Activated CD8-positive, alpha-beta memory T cell treated with anti-CD3 and anti-CD28 coated beads, Interleukin-2, amount 50 U/mL, for 4 hours (primary cell): Measurements from ENCODE around the gene RINT1.

ENCODE experiments used
- DNase-seq: peaks from one replicate; pipeline ENCODE4 v3.0.0-alpha.2; 2020

The RINT1 gene

DNA sequence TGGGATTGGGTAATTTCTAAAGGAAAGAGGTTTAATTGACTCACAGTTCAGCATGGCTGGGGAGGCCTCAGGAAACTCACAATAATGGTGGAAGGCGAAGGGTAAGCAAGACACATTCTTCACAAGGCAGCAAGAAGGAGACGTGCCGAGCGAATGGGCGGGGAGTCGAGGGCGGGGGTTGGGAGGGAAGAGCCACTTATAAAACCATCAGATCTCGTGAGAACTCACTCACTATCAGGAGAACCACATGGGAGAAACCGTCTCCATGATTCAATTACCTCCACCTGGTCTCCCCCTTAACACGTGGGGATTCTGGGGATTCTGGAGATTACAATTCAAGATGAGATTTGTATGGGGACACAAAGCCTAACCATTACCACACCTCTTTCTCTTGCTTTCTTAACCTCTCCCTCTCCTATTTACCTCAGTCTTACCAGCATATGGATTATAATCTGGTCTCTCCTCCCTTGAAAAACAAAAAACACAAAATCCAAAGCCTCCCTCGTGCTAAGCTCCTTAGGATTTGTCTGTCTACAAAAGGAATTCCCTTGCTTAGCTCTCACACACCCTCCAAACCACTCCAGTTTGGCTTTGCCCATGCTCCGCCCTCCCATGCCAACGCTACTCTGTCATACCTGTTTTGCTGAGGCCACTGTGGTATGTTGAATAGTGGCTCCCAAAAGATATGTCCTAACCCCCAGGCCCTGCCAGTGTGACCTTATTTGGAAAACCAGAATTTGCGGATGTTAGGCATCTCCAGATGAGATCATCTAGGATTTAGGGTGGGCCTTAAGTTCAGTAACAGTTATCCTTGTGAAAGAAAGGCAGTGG, 68.9 kb downstream of the RINT1 start:
- no peak for DNase-seq

DNA sequence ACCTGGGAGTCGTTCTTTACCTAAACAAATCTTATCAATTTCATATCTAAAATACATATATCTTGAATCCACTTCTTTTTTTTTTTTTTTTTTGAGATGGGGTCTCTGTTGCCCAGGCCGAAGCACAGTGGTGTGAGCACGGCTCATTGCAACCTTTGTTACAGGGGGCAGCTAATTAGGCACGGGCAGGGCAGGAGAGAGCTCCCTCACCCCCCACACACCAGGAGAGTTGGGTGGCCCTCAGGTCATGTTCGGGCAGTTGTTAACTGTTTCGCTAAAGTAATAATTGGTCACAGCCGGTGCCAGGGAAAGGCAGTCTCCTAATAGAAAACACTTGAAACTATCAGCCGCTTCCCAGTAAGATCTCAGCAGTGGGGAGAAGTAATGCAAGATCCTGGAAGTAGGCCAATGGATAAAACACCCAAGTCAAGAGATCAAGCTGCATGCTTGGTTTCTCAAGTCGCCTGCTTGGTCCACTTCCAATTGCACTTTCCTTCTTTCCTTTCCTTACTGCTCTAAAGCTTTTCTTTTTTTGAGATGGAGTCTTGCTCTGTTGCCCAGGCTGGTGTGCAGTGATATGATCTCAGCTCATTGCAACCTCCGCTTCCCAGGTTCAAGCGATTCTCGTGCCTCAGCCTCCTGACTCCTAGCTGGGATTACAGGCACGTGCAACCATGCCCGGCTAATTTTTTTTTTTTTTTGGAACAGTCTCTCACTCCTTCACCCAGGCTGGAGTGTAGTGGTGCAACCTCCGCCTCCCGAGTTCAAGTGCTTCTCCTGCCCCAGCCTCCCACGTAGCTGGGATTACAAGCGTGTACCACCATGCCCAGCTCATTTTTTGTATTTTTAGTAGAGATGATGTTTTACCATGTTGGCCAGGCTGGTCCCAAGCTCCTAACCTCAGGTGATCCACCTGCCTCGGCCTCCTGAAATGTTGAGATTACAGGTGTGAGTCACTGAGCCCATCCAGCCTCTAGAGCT, 70.6 kb downstream of the RINT1 start:
- no peak for DNase-seq

DNA sequence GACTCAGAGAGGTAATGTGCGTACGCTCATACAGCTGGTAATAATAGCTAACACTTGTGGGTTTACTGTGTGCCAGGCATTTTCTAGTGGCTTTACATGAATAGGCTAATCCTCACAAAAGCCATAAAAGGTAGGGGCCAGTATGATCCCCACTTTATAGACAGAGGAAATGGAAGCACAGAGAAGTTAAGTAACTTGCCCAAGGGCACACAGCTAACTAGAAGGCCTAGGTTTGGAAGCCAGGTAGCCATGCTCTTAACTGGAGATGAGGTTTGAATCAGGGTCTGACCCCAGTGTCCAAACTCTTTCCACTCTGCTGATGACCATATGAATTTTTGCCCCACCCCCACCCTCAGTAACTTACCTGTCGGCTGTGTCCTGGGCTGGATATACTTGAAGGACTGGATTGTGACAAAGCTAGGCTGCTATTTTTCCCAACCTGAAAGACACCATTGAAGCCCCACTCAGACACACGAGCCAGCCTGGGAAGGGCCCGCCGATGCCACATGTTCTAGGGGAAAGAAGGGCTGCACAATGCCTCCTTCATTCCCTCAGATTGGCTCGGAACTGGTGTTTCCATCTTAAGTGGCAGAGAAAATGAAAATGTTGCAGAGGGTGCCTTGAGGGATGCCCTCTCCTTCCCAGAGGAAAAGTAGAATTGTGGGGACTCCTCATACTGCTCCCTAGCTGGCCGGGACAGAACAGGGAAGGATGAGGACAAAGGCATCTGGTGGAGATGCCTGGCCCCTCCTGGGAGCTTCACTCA, 78.3 kb downstream of the RINT1 start:
- no peak for DNase-seq

DNA sequence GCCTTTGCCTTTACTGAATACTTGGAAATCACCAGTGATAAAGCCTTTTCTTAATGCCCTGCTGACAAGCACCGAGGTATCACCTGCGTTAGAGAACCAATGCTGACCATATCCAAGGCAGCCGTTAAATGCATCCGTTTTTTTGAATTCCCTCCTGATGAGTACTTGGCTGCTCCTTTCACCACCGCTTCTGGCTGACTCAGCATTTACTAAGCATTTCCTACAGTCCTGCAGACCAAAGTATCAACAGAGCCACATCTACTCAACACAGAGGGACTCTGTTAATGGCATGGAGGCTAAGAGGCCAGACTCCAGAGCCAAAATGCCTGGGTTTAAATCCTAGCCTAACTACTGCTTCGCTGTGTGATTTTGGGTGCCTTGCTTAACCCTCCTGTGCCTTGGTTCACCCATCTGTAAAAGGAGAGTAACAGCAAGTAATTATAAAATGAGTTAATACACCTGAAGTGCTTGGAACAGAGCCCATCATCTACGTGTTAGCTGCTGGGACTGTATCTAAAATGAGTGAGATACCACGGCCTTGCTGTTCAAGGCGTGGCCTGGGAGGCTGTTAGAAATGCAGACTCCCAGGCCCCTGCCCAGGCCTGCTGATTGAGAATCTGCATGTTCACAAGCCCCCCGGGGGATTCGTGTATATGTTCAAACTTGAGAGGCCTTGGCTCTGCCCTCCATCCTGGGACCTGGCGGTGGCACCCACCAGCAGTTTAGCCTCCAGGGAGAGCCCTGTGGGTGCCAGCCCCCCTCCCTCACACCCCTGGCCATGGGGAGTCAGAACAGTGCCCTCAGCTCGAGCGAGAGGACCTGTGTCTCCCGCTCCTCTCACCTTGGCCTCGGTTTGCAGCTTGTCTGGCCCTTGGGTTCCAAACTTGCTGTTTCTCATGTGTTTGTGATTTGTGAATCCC, 80.1 kb downstream of the RINT1 start:
- DNase-seq: no peak

DNA sequence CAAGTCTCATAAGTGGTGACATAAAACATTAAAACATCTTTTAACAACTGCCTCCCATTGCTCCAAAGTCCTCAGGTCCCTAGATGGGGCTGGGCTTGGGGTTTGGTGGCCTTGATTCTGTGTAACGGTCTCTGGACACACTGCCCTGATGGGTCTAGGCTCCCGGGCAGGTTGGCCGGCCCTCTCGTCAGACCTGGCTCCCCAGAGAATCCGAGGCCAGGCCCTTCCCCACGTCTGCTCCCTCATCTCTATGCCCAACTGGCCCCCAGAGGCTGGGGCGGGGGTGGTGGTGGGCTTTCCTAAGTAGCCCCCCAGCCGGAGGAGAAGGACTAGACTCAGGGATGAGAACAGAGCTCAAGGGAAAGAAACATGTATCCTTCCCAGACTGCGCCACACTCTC, 80.8 kb downstream of the RINT1 start:
- DNase-seq: no peak

DNA sequence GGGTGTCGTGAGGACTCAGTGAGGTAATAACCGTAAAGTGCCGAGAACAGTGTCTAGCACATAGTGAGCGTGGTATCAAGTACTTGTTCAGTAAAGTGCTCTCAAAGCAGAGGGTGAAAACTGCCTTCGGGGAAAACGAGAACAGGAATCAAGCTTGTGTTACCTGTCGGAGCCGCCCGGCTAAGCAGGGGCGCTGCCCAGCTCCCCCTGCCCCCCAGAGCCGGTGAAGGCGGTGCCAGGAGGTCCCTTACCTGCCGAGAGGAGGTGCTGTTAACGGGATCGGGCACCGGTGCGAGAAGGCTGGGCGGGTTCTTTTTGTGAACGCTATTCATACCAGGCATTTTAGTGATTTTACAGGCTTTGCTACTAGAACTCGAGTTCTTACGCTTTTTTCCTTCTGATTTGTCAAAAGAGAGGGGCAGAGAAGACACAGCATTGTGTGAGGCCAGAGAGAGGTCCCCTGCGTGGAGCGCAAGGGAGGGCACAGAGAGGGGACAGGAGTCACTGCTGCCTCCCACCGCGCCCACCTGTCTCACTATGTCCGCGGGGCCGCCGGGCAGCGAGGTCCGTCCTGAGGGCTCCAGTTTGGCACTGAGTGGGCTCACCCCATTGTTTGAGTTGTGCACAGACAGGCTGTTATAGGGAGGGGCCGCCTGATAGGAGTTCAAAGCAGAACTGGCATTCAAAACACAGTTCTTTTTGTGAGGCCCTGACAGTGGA, 81.8 kb downstream of the RINT1 start:
- DNase-seq: no peak

DNA sequence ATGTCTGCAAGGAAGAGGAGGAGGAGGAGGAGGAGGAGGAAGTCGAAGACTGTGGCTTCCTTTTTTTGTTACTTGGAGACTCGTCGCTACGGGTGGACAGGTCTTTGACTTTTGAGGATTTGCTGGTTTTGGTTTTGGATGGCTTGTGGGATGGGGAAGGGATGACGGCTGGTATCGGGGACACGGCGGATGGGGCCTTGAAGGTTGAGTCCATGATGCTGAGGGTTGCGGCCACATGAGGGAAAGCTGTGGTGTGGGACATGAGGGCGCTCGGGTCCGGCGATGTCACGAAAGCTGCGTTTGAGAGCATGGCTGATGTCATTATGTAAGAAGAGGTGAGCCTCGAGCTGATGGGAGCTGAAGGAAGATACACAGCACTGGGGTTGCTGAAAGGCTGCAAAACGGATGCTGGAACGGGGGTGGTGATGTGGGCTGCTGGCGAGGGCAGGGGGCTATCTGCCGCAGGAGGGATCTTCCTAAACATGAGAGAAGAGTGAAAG, 82.4 kb downstream of the RINT1 start:
- DNase-seq: no peak
